Thyroid gland (tissue), 4 donors: Measurements from ENCODE around the gene BRSK1.

Experiments used
- CTCF ChIP-seq, 6 experiments: fragments of 200-600 bp in 3 of 6; fragments of 450-650 bp in 3 of 6; sonication (generic) in 3 of 6; IDR thresholded peaks; one replicate each; pipeline ENCODE4 v1.5.1; 2016 to 2019; ENCODE audit warnings: antibody characterized with exemption in 6 of 6, mild to moderate bottlenecking in 2 of 6, inconsistent platforms in 1 of 6, moderate library complexity in 1 of 6
- POLR2A ChIP-seq, 2 donors: fragments of 450-650 bp; IDR thresholded peaks; one replicate each; pipeline ENCODE4 v1.6.1; 2017; ENCODE audit warnings: antibody characterized with exemption in 2 of 2, mild to moderate bottlenecking in 2 of 2, moderate library complexity in 1 of 2

- TF ChIP-seq CTCF (IDR thresholded peaks at IDR 0.05) (no peak), POLR2A (IDR thresholded peaks at IDR 0.05) (no peak)
Observed at GRCh38 chr19:55321466-55322137, 37.8 kb downstream of the BRSK1 start.
